Activated gamma-delta T cell treated with anti-CD3 and anti-CD28 coated beads, Interleukin-2, amount 50 U/mL, for 16 hours (primary cell): ENCODE data around the gene RETREG1.
"Not testable (repeated sequence)": the region's sequence is repeated elsewhere in the genome, so short reads cannot be mapped to it uniquely, and the experiment has no call there.

ENCODE experiments used
- DNase-seq: peaks from one replicate; pipeline ENCODE4 v3.0.0-alpha.2; 2020; ENCODE audit warnings: low read depth

Gene RETREG1

DNA sequence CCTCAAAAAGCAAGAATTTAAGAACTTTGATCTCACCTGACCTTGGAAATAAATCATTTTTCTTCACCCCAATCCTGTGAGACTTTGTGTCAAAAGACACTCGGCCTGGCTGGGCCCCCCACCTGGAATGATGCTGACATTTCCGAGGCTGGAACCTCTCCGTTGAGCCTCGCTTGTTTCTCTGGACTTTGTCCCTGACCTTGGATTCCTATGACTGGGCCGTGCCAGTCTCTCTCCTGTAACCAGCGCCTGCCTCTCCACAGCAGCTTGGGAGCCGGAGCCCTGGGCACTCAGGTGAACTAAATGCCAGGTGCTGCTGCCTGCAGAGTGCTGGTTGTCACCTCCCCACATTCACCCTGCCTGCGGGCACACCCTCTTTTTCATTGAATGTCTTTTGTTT lies 62.7 kb downstream of the RETREG1 start:
- DNase-seq, result no peak

DNA sequence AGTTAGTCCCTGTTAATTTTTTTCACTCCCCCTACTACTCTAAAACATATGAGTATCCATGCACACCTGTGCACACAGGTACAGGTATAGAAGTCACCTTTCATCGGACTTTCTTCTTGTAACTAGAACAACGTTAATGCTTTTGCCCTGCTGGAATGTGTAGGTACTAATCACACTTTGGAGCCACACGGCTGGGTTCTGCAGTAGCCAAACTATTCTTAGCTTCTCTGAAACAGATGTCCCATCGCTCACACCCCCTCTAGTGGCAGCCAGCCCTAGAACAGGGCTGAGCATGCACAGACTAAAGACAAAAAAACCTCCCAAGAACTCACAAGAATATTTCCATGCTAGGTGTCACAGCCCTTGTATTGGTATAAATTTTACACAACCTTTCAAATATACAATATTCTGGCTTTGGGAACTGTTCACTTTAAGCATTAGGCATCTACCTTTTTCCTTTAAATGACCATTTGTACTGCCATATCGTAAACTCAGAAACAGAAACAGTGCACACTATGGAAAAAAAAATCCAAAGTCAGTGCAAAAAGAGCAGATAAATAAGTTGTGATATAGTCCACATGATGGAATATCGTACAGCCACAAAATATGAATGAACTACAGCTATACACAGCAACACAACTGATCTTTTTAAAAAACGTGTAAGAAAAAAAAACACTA lies 64.0 kb downstream of the RETREG1 start:
- peak; percentile 17 for DNase-seq

DNA sequence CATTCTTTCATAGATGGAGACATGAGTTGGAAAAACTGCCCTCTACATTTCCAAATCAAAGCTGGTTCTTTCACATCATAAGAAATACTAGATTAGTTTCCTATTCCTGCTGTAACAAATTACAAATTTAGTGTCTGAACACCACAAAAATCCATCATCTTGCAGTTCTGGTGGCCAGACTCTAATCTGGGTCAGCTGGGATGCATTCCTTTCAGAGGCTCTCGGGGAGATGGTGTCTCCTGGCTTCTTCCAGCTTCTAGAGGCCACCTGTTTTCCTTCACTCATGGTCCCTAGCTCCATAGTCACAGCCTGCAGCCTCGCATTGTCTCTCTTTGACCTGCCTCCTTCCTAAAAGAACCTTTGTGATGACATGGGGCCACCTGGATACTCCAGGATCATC lies 65.2 kb downstream of the RETREG1 start:
- no peak for DNase-seq

DNA sequence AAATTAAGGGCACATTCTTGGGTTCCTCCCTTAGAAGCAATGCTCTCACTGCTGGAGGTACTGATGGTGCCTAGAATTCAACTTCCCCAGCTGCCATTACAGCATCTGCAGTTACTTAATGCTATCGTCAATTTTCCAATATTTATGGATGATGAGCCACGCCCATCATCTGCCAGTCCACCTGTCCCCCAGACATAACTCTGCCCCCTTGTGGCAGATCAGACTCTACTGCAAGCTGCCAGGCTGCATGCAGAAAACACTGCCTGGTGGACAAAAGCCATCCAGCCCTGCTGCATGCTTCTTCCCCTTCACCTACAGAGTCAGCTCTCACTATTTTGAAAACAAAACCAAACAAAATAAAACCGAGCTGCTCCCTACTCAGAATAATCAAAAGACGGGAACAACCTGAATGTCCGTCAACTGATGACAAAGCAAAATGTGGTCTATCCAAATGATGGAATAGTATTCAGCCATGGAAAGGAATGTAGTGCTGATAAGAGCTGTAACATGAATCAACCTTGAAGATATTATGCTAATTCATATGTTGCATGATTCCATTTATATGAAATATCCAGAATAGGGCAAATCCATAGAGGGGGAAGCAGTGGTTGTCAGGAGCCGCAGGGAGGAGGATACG lies 66.4 kb downstream of the RETREG1 start:
- DNase-seq, result no peak

DNA sequence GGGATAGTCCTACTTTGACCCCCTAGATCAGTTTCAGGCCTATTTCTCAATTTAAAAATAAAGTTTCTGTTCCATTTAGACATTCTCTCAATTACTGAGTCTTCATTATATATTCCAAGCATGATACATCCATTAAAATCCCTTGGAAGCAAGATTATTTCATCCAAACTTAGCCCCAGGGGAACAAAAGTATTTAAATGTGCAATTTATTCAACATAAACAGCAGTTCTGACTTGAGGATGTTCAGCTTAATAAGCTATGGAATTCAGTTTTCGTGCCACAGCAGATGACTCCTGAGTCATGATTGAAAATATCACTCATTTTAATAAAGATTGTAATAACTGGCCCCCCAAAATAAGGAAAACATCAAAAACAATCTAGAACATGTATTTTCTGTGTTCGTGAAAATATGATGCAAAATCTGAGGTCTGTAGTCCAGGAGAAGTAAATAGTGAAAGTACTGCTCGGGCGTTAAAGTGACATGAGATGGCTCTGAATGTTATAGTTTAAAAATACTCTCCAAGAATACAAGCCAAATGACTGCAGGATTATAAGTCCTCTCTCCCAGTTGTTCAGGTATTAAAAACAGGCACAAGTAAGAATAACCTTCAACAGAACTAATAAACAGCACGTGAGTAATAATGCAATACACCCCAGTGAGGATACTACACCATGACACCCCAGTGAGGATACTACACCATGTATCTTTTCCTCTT lies 67.1 kb downstream of the RETREG1 start:
- DNase-seq, result no peak

DNA sequence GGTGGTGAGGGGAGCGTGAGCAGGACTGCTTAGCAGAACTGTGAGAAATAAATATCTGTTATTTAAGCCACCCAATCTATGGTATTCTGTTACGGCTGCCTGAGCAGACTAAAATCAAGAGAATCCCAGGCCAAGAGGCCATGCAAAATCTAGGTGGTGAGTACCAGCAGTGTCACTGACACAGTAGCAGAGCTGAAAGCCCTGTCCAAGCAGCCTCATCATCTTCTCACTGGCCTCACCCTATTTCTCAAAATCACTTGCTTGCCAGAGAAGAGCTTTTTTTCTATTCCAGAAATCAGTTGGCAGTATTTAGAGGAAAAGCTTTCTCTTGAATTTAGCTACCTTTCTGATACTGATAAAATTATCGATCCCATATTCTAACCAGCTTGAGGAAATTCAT lies 68.0 kb downstream of the RETREG1 start:
- no peak for DNase-seq

DNA sequence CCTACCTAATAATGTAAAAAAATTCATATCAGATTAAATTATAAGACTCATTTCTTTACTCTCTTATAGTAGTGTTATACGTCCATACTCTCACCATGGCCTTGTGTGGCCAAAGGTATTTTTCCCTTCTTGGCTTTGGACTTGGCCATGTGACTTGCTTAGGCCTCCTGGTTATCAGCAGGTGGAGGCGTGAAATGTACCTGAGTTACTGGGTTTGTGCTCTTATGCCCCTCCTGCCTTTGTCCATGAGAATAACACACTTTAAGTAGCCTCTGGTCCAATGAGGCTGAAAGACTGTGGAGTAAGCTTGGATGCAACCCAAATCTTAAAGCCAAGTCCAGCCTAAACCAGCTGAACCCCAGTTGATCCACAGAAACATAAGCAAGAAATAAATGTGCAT lies 68.7 kb downstream of the RETREG1 start:
- DNase-seq, result no peak

DNA sequence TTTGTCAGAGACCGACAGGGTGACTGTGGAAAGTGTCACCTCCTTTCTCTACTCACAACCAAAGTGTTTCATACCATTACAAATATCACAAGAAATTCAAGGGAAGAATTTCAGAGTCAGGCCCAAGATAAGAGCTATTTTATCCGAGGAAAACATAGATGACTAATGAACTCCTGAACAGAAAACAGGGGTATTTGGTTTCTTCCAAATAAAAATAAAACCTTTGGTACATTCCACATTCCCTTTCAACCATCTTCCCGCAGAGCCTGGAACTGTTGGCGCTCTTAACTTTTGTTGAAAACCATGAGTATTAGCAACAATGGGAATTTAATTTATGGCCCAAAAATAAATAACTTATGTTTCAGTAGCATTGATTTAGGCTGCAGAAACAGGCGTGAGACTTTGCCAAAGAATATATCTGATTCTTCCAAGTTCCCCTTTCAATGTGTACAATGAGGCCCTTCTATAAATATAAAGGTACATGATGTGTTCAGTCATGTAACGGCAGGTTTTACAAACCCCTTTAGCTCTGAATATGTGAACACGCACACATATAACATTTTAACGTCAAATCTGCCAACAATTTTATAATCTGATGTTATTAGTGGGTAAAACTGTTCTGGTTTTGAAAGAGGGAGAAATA lies 69.5 kb downstream of the RETREG1 start:
- DNase-seq, result no peak

DNA sequence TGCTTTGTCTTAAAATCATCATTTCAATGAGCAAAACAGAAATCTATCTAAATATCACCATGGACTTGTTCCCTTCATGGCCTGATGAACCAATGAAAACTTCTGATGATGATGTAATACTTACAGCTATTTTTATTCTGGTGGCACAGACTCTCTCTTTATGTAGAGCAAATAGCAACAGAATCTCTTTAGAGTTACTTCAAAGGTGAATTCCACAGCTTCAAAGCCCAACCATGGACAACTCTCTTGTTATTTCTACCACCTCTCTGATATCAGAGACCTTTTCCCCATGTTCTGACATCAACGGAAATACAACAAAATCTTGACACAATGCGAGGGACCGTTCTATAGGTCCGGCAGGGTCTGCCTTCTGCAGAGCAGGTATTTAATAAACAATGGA lies 70.1 kb downstream of the RETREG1 start:
- no peak for DNase-seq

DNA sequence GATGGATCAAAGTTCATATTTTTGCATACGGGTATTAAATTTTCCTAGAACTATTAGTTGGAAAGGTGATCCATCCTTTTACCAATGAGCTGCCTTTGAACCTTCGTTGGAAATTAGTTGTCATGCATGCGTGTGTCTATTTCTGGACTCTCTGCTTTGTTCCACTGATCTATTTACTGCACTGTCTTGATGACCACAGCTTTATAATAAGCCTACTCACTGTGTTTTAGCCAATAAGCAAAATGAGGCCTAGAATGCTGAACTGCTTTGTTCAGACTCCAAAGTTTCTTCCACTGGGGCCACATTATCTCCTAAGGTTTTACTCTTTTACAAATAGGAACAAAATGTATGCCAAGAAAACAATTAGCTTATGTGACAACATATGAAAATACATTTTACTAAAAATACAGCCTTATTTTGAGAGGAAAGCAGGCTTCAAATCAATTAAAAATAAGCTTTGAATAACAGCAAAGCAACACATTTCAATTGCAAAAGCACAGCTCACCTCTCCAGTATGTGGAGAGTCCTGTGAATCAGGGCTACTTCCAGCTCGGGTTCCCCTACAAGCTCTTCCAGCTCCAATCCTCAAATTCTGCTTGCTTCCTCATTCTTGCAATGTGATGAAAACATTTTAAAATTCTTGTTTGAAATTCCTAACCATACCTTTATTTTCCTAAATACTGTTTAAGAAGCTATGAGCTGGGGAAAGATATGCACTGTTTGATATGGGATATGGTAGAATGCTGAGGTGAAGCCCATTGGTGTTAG lies 72.0 kb downstream of the RETREG1 start:
- no peak for DNase-seq

DNA sequence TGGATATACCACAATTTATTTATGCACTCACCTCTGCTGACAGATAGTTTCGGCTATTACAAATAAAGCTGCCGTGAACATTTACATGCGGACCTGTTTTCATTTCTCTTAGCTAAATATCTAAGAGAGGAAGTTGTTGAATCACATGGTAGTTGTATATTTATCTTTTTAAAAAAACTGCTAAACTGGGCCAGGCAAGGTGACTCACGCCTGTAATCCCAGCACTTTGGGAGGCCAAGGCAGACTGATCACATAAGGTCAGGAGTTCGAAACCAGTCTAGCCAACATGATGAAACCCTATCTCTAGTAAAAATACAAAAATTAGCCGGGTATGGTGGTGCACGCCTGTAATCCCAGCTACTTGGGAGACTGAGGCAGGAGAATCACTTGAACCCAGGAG lies 73.6 kb downstream of the RETREG1 start:
- not testable (repeated sequence) for DNase-seq

DNA sequence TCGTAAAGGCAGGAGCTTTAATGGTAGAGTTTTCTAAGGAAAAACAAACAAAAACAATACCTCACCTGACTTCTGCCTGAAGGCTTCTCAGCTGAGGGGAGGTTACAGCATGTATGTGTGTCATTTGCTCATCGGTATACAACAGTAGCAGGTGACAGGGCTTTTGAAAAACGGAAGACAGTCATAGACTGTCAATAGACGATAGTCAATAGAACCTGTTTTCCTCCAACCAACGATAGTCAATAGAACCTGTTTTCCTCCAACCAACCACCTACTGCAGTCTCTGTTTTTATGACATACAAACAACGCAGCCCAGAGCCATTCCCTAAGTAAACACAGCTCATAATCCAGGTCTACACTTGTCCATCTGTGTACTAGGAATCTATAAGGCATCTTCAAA lies 74.6 kb downstream of the RETREG1 start:
- no peak for DNase-seq

DNA sequence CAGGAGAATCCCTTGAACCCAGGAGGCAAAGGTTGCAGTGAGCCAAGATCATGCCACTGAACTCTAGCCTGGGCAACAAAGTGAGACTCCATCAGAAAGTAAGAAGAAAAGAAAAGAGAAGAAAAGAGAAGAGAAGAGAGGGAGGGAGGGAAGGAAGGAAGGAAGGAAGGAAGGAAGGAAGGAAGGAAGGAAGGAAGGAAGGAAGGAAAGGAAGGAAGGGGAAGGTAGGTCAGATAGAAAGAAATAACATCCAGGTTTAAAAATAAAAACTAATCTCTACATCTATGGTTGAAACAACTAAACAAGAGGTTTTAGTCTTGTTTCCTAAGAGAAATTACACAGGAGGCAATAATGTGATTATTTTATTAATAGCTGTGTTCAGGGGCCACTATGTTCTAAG lies 75.2 kb downstream of the RETREG1 start:
- not testable (repeated sequence) for DNase-seq

DNA sequence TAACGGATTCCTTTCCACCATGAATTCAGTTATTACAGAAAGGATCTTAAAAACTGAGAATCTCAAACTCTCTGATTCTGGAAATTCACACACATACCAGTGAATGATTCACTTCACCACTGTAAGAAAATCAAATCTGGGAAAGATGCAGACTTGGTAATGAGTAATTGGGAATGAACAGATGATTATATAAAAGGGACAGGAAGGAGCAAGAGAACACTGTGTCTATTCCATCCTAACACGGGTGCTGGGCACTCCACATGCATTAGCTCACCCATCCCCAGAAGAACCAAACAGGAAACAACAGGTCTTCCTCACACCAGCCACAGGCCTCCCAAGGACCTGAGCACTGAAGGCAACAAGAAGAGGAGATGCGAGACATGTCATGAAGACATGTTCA lies 76.4 kb downstream of the RETREG1 start:
- DNase-seq, result no peak

DNA sequence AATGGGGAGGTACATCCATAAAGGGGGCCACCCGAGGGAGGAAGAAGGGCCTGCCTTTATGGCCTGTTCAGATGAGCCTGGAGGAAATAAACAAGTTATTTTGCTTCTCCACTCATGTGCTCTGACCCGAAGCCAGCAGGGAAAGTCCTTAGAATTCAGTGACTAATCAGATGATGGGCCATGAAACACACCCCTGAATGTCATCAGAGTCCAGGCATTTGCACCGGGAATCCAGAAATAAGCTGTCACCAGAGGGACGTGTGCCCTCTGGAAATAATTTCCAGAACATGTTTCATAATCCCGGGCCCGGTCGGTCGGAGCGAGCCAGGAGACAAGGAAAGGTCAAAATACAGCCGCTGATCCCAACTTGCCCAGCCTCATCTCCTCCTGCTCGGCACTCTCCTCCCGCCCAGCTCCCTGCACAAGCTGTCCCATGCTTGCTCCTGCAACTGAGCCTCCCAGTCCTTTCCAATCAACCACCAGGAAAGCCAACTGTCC lies 77.6 kb downstream of the RETREG1 start:
- DNase-seq, result no peak

DNA sequence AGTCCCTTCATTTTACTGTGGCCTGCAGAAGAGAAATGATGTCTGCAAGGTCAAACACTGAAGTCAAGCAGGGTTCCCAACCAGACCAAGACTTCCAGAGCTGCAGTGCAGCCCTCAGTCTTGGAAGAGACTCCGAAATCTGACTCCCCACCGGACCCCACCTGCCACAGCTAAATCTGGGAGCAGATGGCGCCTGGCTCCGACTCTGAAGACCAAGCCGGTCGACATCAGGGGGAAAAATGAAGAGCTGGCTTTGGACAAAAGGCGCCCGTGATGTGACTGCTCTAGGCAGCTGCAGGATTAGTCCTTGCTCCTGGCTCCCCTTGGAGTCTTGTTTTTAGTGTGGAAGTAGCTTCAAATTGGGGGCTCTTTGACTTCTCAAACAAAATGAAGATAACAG lies 78.8 kb downstream of the RETREG1 start:
- DNase-seq, result no peak

DNA sequence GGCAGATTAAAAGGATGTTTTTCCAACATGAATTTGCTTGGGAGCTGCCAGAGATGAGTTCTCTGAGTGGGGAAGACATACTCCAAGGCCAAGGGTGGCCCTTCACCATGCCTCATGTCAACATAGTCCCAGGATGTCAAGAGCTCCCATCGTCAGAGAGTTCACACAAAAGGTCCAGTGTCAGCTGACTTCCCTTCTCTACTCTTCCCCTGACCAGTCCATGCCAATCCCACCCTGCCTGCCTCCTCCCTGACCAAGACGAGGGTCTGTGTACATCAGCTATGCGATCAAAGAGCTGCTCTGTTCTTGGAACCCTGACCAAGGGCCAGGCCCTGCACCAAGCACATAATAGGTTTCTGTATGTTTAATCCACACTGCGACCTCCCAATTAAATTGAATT lies 80.0 kb downstream of the RETREG1 start:
- DNase-seq, result no peak

DNA sequence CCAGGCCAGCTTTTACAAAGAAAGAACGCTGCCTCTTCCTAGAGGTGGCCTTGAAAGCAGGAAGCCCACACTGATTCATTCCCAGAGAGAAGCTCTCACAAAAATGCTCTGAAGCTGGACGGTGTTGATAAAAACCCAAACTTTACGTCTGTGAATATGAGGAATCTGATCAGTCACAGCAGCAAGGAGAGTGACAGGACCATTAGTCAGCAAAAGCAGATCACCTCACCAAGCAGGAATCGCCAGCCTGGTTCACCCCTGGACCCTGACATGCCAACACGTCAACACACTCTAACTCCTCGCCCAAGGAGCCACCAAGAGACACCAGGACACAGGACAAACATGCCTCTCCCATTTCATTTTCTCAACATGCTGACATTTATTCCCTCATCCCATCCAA lies 80.6 kb downstream of the RETREG1 start:
- no peak for DNase-seq

DNA sequence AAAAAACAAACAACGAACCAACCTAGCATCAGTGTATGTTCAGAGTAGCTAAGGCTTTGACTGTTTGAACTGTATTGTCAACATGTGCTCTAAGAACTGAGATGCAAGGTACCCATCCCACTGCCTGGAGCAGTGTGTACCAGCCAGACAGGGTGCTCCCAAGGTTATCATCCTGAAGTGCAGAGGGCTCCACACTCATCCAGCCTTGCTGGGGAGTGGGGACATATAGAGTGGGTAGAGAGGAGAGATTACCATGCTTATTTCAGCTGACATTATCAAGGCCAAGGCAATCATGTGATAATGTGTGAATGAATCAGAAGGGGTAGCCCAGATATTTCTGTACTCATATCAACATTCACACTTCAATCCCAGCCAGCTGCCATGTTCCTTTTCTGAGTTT lies 82.5 kb downstream of the RETREG1 start:
- no peak for DNase-seq

DNA sequence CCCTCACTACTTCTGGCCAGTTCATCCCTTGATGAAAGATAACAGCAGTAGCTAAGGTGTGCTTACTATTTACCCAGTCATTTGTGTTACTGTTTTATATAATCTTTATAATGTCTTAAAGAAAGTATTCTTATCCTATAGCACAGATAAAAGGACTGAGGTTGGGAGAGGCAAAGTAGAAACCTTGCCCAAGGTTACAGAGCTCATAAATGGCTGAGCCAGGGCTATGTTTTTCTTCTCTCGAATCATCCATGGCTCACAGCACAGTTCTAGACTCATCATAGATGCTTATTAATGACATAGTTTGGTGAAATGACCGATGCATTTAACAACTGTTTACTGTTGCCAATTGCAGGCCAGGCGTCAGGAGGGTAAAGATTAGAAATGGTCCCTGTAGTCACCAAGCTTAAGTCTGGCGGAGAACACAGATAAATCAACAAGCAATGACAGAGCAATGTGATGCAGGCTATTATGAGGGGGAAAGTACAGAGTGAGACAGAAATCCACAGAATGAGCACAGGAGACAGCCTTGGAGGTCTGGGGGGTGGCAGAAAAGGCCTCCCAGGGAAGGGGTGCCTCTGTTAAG lies 85.6 kb downstream of the RETREG1 start:
- no peak for DNase-seq

DNA sequence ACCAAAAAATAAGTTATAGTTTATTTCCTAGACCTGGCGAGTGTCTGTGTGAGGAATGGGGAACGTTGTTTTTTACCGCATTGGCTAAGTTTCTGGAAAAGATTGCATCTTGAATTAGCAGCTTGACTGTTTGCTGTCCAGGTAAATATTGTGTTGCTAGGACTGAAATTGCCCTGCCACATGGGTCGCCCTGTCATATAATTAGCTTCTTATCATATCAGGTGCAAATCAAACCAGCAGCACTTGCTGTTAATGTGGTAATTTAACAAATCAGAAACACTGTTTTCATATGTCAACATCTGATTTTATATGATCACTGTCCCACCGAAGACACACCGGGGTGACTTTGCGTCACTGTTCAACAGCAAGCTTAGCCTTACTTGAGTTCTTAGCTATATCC lies 87.5 kb downstream of the RETREG1 start:
- no peak for DNase-seq
